Activated naive CD4-positive, alpha-beta T cell (primary cell): ENCODE data around the gene HLA-E.
"Not testable (repeated sequence)": the region's sequence is repeated elsewhere in the genome, so short reads cannot be mapped to it uniquely, and the experiment has no call there.

Experiments
- DNase-seq, 4 experiments: peaks; one replicate each; lab custom pipeline; 2025; lab: John Stamatoyannopoulos, UW

The HLA-E gene

GRCh38 chr6:30489081-30490025 lies at the start of gene HLA-E:
Gene HLA-E, plus strand, starts transcription at chr6:30489509. Its CDS starts 23 bp downstream, at chr6:30489532.
- DNase-seq = peak; percentile 66 to 77 (median 70)

GRCh38 chr6:30441171-30441570 lies 48.1 kb upstream of the HLA-E start:
- DNase-seq = no peak

GRCh38 chr6:30443657-30444450 lies 45.5 kb upstream of the HLA-E start:
- no peak for DNase-seq

- DNase-seq = no peak
Observed at GRCh38 chr6:30444451-30444742, 44.9 kb upstream of the HLA-E start.

GRCh38 chr6:30446259-30446658 lies 43.0 kb upstream of the HLA-E start:
- no peak for DNase-seq

- DNase-seq = no peak
Observed at GRCh38 chr6:30447237-30447636, 42.1 kb upstream of the HLA-E start.

GRCh38 chr6:30450548-30450908 lies 38.8 kb upstream of the HLA-E start:
- no peak for DNase-seq

- peak in 1 of 4 experiments; percentile 39 for DNase-seq
Observed at GRCh38 chr6:30450909-30451841, 38.1 kb upstream of the HLA-E start.

GRCh38 chr6:30452736-30453507 lies 36.4 kb upstream of the HLA-E start:
- DNase-seq = no peak

- DNase-seq = peak; percentile 64 to 90 (median 86)
Observed at GRCh38 chr6:30453508-30454116, 35.7 kb upstream of the HLA-E start.

GRCh38 chr6:30459145-30459544 lies 30.2 kb upstream of the HLA-E start:
- DNase-seq = no peak

- DNase-seq = no peak
Observed at GRCh38 chr6:30461055-30461454, 28.3 kb upstream of the HLA-E start.

- DNase-seq = no peak
Observed at GRCh38 chr6:30462482-30462881, 26.8 kb upstream of the HLA-E start.

- no peak for DNase-seq
Observed at GRCh38 chr6:30463242-30463641, 26.1 kb upstream of the HLA-E start.

- peak in 1 of 4 experiments; percentile 27 for DNase-seq
Observed at GRCh38 chr6:30463651-30464618, 25.4 kb upstream of the HLA-E start.

- DNase-seq = no peak
Observed at GRCh38 chr6:30465595-30466306, 23.6 kb upstream of the HLA-E start.

GRCh38 chr6:30470968-30471367 lies 18.3 kb upstream of the HLA-E start:
- no peak for DNase-seq

- not testable (repeated sequence) for DNase-seq
Observed at GRCh38 chr6:30475116-30475515, 14.2 kb upstream of the HLA-E start.
